Renal pelvis (tissue), 4 donors: Measurements from ENCODE around the gene ALDH16A1. TPM values are rescaled to one million over a fixed set of nuclear protein-coding genes. Genes with fewer than 3 reads are reported as not detected.
"Not testable (repeated sequence)": the region's sequence is repeated elsewhere in the genome, so short reads cannot be mapped to it uniquely, and the experiment has no call there.

Source experiments
- DNase-seq: peaks from one replicate; pipeline ENCODE4 v3.0.0-alpha.2; 2013
- polyA plus RNA-seq, 3 donors: library from polyadenylated mRNA; unstranded; fragments of 120-200 nt; gene quantifications; one replicate each; pipeline ENCODE4 v1.2.1, GENCODE V29; 2013; ENCODE audit not compliant: insufficient read length in 3 of 3

ALDH16A1 gene
- polyA plus RNA-seq, 3 donors: 19.2 to 33.0 (median 26.3) TPM

DNA sequence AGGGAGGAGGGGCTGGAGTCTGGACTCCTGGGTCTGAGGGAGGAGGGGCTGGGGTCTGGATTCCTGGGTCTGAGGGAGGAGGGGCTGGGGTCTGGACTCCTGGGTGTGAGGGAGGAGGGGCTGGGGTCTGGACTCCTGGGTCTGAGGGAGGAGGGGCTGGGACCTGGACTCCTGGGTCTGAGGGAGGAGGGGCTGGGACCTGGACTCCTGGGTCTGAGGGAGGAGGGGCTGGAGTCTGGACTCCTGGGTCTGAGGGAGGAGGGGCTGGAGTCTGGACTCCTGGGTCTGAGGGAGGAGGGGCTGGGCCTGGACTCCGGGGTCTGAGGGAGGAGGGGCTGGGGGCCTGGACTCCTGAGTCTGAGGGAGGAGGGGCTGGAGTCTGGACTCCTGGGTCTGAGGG, 8.1 kb downstream of the ALDH16A1 start:
- DNase-seq: not testable (repeated sequence)

DNA sequence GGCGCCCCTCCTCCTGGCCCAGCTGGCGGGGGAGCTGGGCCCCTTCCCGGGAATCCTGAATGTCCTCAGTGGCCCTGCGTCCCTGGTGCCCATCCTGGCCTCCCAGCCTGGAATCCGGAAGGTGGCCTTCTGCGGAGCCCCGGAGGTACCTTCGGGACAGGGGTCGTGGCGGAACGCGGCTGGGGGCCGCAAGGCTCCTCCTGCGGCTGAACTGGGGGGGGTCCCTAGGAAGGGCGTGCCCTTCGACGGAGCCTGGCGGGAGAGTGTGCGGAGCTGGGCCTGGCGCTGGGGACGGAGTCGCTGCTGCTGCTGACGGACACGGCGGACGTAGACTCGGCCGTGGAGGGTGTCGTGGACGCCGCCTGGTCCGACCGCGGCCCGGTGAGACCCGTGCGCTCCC, 8.6 kb downstream of the ALDH16A1 start:
- no peak for DNase-seq

DNA sequence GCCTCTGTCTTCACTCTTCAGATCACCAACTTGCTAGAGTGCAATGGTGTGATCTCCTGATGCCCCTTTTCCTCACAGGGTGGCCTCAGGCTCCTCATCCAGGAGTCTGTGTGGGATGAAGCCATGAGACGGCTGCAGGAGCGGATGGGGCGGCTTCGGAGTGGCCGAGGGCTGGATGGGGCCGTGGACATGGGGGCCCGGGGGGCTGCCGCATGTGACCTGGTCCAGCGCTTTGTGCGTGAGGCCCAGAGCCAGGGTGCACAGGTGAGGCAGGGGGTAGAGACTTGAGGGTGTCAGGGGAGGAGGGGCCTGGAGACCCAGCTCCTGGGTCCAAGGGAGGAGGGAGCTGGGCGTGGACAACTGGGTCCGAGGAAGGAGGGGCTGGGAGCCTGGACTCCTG, 9.5 kb downstream of the ALDH16A1 start:
- DNase-seq: no peak

DNA sequence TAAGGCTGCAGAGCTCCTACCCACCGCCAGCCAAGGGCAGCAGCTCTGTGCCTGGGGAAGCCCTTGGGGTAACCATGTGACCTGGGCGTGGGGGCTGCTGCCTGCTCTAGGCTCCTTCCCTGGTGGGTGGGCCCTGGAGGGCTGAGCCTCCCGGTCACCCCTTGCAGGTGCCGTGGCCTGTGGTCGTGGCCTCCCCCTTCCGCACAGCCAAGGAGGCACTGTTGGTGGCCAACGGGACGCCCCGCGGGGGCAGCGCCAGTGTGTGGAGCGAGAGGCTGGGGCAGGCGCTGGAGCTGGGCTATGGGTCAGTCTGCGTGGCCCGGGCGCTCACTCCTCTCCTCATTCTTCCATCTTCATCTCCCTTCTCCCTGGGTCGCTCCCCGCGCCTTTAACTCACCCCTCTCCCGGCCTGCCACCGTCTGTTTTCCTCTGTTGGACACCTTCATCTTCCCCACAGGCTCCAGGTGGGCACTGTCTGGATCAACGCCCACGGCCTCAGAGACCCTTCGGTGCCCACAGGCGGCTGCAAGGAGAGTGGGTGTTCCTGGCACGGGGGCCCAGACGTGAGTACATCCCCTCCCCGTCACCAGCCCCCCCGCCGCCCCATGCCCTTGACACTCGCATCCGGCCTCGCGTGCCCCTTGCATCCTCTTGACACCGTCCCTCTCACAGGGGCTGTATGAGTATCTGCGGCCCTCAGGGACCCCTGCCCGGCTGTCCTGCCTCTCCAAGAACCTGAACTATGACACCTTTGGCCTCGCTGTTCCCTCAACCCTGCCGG, 11.1 kb downstream of the ALDH16A1 start:
- DNase-seq: no peak

DNA sequence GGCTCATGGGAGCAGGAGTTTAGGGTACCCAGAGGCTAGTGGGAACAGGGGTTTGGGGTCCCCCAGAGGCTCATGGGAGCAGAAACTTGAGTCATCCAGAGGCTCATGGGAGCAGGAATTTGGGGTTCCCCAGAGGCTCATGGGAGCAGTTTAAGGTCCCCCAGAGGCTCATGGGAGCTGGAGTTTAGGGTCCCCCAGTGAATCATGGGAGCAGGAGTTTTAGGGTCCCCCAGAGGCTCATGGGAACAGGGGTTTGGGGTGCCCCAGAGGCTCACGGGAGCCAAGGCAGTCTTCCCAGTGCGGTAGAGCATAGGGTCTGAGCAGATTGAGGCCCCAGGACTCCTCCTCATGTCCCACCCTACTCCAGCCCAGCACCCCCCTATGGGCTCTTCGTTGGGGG, 12.3 kb downstream of the ALDH16A1 start:
- DNase-seq: no peak

DNA sequence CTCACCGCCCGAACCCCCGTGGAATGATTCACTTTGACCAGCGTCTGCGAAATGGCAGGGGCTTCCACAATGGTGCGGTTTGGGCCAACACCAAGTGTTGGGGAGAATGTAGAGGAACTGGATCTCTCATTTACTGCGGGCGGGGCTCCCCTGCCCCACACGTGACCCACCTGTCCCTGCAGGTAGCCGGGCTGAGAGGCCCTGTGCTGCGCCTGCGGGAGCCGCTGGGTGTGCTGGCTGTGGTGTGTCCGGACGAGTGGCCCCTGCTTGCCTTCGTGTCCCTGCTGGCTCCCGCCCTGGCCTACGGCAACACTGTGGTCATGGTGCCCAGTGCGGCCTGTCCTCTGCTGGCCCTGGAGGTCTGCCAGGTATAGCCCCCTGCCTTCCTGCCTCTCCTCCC, 15.2 kb downstream of the ALDH16A1 start:
- no peak for DNase-seq

DNA sequence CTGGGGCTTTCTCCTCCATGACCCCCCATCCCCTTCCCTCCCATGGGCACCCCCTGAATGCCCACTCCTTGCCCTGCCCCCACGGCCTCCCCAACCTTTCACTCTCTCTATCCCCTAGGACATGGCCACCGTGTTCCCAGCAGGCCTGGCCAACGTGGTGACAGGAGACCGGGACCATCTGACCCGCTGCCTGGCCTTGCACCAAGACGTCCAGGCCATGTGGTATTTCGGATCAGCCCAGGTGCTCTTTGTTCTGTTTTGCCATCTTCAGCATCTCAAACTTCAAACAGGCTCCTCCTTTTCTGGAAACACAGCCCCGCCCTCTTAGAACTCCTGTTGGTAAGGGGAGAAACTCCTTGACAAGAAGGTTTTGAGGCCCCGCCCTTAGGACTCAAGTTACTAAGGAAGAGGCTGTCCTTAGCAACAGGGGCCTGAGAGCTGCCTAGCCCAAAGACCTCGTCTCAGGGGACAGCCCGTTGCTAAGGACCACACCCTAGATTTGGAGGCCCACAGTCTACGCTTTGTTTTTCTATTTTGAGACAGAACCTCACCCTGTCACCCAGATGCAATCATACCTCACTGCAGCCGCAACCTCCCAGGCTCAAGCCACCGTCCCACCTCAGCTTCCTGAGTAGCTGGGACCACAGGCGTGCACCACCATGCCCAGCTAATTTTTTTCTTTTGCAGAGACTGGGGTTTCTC, 15.9 kb downstream of the ALDH16A1 start:
- no peak for DNase-seq

DNA sequence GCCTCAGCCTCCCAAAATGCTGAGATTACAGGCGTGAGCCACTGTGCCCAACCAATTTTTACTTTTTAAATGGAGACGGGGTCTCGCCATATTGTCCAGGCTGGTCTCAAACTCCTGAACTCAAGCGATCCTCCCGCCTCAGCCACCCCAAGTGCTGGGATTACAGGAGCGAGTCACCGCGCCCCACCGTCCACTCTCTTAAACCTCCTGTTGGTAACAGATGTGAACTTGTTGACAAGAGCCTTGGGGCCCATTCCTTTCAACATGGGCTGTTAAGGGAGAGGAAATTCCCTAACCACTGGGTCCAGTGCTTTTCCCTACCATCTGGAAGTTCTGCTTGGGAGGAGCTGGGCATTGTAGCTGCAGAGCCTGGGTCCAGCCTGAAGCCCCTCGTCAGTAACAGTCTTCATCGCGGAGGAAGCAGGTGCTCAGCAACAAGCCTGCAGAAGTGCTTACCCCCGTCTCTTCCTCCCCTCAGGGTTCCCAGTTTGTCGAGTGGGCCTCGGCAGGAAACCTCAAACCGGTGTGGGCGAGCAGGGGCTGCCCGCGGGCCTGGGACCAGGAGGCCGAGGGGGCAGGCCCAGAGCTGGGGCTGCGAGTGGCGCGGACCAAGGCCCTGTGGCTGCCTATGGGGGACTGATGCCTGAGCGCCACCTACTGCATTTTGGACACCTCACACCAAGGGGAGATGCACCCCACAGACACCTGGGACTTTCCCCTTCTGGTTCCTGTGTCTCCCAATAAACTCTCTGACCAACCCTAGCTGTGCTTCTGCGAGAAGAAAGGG, 17.0 kb downstream of the ALDH16A1 start:
- DNase-seq: no peak

DNA sequence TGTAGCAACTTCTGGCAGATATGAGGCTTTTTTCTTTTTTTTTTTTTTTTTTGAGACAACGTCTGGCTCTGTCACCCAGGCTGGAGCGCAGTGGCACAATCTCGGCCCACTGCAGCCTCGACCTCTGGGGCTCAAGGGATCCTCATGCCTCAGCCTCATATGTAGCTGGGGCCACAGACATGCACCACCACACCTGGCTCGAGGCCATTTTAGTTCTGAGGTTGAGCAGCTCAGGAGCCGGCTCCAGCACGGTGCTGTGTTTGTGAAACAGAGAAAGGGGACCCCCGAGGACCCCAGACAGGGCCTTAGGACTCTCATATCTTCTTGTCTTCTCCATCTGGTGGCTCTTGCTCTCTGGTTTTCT, 17.6 kb downstream of the ALDH16A1 start:
- DNase-seq: no peak

DNA sequence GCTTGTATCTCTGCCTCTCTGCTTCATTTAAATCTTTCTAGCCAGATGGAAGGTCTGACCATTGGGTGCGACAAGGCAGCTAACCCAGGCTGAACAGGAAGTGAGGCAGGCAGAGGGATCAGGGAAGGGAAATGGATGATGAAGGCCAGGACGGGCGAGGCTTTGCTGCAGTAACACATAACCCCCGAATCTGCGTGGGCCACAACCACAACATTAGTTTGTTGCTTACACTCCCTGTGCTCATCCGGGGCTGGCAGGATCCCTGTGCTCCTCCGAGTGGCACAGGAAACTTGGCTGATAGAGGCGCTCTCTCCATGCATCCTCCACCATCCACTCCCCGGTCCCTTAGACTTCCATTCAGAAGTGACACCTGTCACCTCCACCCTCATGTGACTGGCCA, 19.9 kb downstream of the ALDH16A1 start:
- DNase-seq: no peak

DNA sequence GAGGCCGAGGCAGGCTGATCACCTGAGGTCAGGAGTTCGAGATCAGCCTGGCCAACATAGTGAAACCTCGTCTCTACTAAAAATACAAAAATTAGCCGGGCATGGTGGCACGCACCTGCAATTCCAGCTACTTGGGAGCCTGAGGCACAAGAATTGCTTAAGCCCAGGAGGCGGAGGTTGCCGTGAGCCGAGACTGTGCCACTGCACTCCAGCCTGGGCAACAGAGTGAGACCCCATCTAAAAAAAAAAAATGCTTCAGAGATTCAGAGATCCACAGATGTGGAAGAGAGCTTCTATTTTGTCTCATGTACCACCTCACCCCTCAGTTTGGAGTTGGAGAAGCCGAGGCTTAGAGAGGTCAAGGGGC, 20.5 kb downstream of the ALDH16A1 start:
- DNase-seq: not testable (repeated sequence)

DNA sequence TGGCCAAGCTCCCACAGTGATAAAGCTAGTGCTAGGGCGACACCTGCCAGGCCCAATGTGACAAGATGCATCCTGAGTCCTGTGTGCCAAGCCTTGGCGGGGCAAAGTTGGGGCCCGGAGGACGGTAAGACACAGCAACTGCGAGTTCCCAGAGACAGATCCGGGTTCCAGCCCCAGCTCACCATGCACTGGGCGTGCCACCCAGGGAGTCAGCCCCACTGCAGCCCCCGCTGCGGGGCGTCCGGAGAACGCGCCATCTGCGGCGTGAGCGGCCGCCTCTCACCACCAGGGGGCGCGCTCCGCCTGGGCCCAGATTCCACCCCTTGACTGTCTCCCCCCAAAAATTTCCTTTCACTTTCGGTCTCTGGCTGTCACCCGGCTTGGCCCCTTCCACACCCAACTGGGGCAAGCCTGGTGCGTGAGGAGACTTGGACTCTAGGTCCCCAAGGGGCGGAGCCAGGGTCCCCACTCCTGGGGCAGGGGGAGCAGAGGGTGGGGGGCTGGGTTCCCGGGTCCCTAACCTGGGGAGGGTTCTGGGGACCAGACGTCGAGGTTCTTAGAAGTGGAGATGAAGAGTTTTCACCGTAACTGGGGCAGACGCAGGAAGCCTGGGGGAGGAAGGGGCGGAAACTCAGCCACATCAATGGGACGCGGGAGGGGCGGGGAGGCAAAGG, 21.0 kb downstream of the ALDH16A1 start, which contains the start of gene FLT3LG:
TSS of gene FLT3LG (plus strand) at position 348 of the 674 bp plus-strand sequence. CDS start 425 bp downstream, outside the sequence.
- DNase-seq: peak; percentile 65

DNA sequence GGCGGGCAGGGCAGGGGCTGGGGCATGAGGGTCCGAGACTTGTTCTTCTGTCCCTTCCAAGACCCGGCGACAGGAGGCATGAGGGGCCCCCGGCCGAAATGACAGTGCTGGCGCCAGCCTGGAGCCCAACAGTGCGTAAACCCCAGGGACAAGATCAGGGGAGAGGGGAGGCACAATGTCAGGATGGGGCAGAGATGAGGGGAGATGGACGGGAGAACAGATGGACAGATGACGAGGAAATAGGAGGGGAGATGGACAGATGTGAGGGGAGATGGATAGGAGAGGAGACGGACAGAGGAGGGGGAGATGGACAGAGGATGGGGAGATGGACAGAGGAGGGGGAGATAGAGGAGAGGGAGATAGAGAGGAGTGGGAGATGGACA, 21.5 kb downstream of the ALDH16A1 start:
- DNase-seq: no peak

DNA sequence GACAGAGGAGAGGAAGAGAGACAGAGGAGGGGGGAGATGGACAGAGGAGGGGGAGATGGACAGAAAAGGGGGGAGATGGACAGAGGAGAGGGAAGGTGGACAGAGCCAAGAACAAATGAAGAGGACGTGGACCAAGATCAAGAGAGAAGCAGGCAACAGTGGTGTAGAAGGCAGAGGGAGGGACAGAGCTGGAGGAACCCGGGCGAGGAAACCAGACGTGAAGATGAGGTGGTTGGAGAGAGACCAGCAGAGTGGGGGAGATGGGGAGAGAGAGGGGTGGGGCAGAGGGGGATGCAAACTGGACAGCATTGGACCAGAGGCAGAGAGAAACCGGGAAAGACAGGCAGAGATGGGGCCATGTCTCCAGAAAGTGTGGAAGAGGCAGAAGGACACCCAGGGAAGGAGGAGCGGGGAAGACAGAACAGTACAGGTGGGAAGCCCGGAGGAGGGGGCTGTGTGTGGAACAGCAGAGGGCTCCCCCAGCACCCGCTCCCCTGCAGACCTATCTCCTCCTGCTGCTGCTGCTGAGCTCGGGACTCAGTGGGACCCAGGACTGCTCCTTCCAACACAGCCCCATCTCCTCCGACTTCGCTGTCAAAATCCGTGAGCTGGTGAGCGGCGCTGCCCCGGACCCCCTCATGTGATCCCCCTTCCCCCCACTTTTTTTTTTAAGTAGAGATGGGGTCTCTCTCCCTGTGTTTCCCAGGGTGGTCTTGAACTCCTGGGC, 22.3 kb downstream of the ALDH16A1 start:
- DNase-seq: no peak

DNA sequence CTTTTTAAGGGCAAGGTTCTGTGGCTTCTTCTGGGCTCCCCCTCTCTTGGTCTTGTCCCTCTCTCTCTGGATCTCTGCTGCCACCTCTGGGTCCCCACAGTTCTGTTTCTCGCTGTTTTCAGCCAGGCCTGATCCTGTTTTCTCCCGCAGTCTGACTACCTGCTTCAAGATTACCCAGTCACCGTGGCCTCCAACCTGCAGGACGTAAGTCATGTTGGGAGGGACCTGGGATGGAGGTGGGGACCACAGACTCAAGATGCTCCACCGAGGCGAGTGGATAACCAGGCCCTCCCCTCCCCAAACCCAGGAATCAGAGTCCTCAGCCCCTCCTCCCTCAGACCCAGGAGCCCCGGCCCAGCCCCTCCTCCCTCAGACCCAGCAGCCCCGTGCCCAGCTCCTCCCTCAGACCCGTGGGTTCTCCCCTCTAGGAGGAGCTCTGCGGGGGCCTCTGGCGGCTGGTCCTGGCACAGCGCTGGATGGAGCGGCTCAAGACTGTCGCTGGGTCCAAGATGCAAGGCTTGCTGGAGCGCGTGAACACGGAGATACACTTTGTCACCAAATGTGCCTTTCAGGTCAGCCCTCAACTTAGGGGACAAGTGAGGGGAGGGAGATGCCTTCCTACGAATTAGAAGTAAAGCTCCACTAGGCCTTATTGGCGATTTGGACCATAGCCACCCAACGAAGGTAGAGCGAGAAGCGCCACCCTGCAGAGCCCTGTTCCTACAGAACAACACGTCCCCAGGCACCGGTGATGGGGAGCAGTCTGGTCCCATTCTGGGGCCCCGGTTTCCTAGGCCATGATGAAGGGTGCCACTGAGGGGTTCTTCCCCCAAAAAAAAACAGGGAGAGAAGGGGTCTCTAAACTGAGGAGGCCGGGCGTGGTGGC, 23.2 kb downstream of the ALDH16A1 start:
- peak; percentile 75 for DNase-seq

DNA sequence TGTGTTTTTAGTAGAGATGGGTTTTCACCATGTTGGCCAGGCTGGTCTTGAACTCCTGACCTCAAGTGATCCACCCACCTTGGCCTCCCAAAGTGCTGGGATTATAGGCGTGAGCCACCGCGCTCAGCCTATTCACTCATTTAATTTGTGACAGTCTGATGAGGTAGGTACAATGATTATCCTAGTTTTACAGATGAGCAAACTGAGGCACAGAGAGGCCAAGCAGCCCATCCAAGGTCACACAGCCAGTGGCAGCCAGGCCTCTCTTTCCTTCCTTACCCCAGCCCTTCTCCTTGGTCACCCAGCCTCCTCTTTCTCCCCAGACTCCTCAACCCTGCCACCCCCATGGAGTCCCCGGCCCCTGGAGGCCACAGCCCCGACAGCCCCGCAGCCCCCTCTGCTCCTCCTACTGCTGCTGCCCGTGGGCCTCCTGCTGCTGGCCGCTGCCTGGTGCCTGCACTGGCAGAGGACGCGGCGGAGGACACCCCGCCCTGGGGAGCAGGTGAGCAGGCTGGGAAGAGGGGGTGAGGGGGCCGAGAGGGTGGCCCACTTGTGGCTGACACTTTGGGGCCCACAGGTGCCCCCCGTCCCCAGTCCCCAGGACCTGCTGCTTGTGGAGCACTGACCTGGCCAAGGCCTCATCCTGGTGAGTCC, 27.1 kb downstream of the ALDH16A1 start:
- no peak for DNase-seq

DNA sequence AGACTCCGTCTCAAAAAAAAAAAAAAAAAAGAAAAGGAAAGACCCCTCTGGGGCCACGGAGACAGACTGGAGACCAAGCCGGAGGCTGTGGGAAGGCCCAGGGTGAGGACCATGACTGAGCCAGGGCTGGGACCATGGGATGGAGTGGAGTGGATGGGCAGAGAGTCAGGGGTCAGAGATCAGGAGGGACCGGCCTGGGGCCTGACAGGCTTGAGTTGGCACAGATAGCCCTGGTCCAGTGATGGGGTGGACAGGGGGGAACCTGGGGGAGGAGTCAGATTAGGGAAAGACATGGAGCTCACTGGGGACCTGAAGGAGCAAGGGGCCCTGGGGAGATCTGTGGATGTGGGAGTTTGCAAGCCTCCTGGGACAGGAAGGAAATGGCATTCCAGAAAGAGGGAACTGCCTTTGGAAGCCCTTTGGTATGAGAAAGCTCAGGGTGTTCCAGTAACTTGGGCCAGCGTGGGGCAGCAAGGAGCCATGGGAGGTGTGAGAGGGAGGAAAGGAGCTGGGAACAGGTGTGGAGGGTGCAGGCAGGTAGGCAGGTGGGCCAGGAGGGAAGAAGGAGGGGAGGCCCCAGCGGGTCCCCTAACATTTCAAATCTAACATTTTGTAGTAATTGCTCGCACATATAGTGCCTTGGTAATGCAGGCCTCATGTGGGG, 28.1 kb downstream of the ALDH16A1 start:
- no peak for DNase-seq

DNA sequence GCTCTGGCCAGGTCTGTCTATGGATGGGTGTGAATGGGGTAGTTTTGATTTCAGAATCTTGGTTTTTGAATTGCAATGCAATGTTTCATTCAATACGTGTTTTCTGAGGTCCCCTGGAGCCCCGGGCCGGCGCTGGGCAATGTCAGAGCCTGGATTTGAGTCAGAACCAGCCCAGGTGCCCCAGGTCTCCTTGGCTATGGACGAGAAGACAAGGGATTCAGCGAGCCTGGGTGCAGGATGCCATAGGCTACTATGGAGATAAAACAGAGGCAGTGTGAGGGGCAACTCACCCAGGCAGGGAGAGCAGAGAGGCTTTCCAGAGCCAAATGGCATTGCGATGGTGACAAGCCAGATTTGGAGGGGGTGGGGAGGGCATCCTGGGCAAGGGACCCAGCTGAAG, 33.2 kb downstream of the ALDH16A1 start:
- DNase-seq: no peak

DNA sequence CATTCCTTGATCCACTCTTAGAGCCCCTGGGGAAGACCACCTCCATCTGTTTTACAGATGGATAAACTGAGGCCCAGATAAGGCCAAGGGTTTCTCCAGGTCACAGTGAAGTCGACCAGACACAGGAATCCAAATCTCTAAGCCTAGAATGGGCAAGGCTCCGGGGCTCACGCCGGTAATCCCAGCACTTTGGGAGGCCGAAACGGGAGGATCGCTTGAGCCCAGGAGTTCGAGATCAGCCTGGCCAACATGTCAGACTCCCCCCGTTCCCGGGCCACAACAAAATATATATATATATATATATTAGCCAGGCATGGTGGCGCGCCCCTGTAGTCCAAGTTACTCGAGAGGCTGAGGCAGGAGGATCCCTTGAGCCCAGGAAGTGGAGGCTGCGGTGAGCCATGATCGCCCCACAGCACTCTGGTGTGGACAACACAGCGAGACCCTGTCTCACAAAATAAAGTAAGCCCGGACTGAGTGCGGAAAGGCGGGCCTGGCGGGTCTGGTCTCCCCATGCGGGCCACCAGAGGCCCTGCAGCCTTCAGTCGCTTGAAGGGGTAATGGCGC, 33.8 kb downstream of the ALDH16A1 start:
- no peak for DNase-seq
